GM12891 (cell line): ENCODE results near the gene CAMTA1.

Source experiments
- POLR2A ChIP-seq: IDR thresholded peaks from 2 replicates; pipeline ENCODE4 v1.6.1; 2011; ENCODE audit warnings: low read depth, low read length, control low read depth
- POLR2AphosphoS5 ChIP-seq: IDR thresholded peaks from 2 replicates; pipeline ENCODE4 v1.6.1; 2011; ENCODE audit warnings: low read depth, low read length, control low read depth
- SPI1 ChIP-seq: IDR thresholded peaks from 2 replicates; pipeline ENCODE4 v1.6.1; 2011; ENCODE audit warnings: low read depth, low read length, control low read depth
- TAF1 ChIP-seq: IDR thresholded peaks from 2 replicates; pipeline ENCODE4 v1.6.1; 2011; ENCODE audit warnings: low read depth, low read length, control low read depth

GRCh38 chr1:7295946-7296345, 510.7 kb downstream of the CAMTA1 start:
- TF ChIP-seq SPI1 (no peak), TAF1 (no peak), POLR2A (no peak), POLR2AphosphoS5 (no peak)
